ENCODE measurements around the gene PPP6R2. TPM values are rescaled to one million over a fixed set of nuclear protein-coding genes. Genes with fewer than 3 reads are reported as not detected.

The PPP6R2 gene
- polyA plus RNA-seq, 1 donor from 2014 or later, result 85.4 TPM

DNA sequence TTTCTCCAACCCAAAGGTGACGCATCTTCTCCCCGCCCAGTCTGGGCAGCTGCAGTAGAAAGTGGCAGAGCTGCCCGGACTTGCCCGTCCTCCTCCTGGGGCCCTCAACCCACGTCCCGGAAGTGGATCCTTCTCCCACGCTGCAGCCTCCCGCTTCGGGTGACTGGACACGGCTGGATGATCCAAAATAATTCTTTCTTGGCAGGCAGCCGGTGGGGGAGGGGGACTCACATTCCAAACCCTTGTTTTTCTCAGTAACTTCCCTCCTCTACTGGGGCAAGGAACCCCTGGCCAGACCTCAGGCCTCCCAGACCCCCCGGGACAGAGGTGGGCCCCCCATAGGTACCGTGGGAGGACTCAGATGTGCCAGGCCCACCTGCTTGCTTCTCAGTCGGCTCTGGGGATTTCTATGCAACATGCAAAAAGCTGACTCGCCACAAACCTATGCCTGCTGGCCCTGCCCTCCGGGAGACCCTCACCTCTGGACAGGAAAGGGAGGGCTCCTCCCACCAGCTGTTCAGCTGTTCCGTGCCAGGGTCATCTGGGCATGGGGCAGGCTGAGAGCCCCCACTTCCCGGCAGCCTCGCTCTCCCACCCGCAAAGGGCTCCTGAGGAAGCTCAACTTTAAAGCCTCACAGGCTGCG, 37.1 kb upstream of the PPP6R2 start:
- Histone ChIP-seq H4K20me1 (ENCODE audit: insufficient read depth) (peaks cover 6% of the 10 kb centered on the region), H3K4me3 (ENCODE audit: low read length) (peak overlapping the region; percentile 94), H2AFZ (ENCODE audit: low read depth, low read length) (no peak overlapping the region), H3K79me2 (replicated peaks; ENCODE audit: insufficient read depth, low read length) (peaks cover 52% of the 10 kb centered on the region), H3K9me2 (ENCODE audit: insufficient read depth, low read length) (no peaks in the 10 kb centered on the region), H3K4me2 (ENCODE audit: low read length) (peak overlapping the region; percentile 86), H3K27ac (ENCODE audit: low read length) (peak overlapping the region; percentile 71), H3F3A (ENCODE audit: insufficient read depth, low read length, poor library complexity, severe bottlenecking) (no peaks in the 10 kb centered on the region), H3K27me3 (ENCODE audit: insufficient read depth, low read depth, low read length) (no peaks in the 10 kb centered on the region), H3K9ac (ENCODE audit: low read length) (peak overlapping the region; percentile 94), H3K36me3 (ENCODE audit: insufficient read depth, low read length) (no peaks in the 10 kb centered on the region), H3K9me3 (ENCODE audit: low read length) (no peaks in the 10 kb centered on the region)
- TF ChIP-seq TAF1 (IDR thresholded peaks at IDR 0.05; ENCODE audit: low read depth) (no peak), POLR2AphosphoS5 (IDR thresholded peaks at IDR 0.05) (no peak), EZH2 (IDR thresholded peaks at IDR 0.05; ENCODE audit: borderline replicate concordance, insufficient read depth, low read length, poor library complexity, severe bottlenecking) (no peak)
- TF ChIP-seq, protein P1, sequence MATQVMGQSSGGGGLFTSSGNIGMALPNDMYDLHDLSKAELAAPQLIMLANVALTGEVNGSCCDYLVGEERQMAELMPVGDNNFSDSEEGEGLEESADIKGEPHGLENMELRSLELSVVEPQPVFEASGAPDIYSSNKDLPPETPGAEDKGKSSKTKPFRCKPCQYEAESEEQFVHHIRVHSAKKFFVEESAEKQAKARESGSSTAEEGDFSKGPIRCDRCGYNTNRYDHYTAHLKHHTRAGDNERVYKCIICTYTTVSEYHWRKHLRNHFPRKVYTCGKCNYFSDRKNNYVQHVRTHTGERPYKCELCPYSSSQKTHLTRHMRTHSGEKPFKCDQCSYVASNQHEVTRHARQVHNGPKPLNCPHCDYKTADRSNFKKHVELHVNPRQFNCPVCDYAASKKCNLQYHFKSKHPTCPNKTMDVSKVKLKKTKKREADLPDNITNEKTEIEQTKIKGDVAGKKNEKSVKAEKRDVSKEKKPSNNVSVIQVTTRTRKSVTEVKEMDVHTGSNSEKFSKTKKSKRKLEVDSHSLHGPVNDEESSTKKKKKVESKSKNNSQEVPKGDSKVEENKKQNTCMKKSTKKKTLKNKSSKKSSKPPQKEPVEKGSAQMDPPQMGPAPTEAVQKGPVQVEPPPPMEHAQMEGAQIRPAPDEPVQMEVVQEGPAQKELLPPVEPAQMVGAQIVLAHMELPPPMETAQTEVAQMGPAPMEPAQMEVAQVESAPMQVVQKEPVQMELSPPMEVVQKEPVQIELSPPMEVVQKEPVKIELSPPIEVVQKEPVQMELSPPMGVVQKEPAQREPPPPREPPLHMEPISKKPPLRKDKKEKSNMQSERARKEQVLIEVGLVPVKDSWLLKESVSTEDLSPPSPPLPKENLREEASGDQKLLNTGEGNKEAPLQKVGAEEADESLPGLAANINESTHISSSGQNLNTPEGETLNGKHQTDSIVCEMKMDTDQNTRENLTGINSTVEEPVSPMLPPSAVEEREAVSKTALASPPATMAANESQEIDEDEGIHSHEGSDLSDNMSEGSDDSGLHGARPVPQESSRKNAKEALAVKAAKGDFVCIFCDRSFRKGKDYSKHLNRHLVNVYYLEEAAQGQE (IDR thresholded peaks at IDR 0.05; ENCODE audit: borderline replicate concordance), result no peak

DNA sequence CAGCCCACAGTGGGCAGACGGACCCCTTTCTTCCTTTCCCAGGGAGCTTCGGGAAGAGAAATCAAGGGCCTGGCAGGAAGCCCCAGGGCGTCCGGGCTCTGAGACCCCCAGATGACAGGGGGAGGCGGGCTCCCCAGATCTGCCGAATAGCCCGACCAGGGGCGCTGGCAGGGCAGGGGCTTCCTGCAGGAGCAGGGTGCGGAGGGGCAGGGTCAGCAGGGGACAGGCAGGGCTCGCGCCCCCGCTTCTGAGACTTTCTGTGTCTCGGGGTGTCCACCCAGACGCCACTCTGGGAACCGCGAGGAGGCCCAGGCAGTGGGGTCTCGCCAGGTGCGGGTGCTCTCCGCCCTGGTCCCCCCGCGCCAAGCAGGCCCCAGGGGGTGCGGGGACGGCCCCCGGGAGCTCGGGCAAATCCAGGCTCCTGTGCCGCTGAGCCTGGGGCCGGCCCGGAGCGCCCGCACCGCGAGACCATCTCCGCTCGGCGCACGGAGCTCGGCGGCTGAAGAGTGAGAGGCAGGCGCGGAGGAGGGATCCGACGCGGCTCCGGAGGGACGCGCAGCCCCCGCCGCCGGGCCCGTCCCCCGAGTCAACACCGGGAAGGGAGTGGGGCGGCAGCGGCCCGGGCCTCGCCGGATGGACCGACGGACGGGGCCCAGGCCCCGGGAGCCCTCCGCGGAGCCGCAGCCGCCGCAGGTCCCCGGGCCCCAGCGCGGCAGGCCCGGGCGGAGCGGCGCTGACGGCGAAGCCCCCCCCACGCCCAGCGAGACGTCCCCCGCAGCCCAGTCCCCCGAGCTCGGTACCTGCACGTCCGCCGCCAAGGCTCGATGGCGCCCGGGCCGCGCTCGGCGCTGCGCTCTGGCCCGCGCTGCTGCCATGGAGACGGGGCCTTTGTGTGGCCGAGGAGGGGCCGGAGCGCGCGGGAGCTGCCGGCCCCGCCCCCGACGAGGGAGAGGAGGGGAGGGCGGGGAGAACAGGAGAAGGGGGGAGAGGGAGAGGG, 36.1 kb upstream of the PPP6R2 start, which contains the start of gene PLXNB2:
Gene PLXNB2, minus strand, starts transcription at position 894 of the 997 bp plus-strand sequence. CDS start 17,062 bp downstream, outside the sequence.
- Histone ChIP-seq H3K4me3 (ENCODE audit: low read length) (peak within 1 kb of the TSS; percentile 94), H3K9me2 (ENCODE audit: insufficient read depth, low read length) (no peaks in the 10 kb centered on the region), H3K9me3 (ENCODE audit: low read length) (no peaks in the 10 kb centered on the region), H3K36me3 (ENCODE audit: insufficient read depth, low read length) (no peaks in the 10 kb centered on the region), H3K79me2 (replicated peaks; ENCODE audit: insufficient read depth, low read length) (peaks cover 42% of the 10 kb centered on the region), H3K9ac (ENCODE audit: low read length) (peak within 1 kb of the TSS; percentile 94), H4K20me1 (ENCODE audit: insufficient read depth) (peaks cover 6% of the 10 kb centered on the region), H3K27ac (ENCODE audit: low read length) (peak within 1 kb of the TSS; percentile 71), H2AFZ (ENCODE audit: low read depth, low read length) (no peak within 1 kb of the TSS), H3K4me2 (ENCODE audit: low read length) (peak within 1 kb of the TSS; percentile 86), H3F3A (ENCODE audit: insufficient read depth, low read length, poor library complexity, severe bottlenecking) (no peaks in the 10 kb centered on the region), H3K27me3 (ENCODE audit: insufficient read depth, low read depth, low read length) (no peaks in the 10 kb centered on the region)
- TF ChIP-seq RAD21 (conservative IDR thresholded peaks at IDR 0.05) (no peak), EZH2 (IDR thresholded peaks at IDR 0.05; ENCODE audit: borderline replicate concordance, insufficient read depth, low read length, poor library complexity, severe bottlenecking) (no peak), POLR2AphosphoS5 (IDR thresholded peaks at IDR 0.05) (peak; percentile 72), SMC3 (conservative IDR thresholded peaks at IDR 0.05; ENCODE audit: poor library complexity) (peak; percentile 15), EP300 (conservative IDR thresholded peaks at IDR 0.05; ENCODE audit: poor library complexity, severe bottlenecking) (peak; percentile 20), MXI1 (conservative IDR thresholded peaks at IDR 0.05; ENCODE audit: poor library complexity, severe bottlenecking) (peak; percentile 28), TAF1 (IDR thresholded peaks at IDR 0.05; ENCODE audit: low read depth) (no peak)
- TF ChIP-seq, protein P2, sequence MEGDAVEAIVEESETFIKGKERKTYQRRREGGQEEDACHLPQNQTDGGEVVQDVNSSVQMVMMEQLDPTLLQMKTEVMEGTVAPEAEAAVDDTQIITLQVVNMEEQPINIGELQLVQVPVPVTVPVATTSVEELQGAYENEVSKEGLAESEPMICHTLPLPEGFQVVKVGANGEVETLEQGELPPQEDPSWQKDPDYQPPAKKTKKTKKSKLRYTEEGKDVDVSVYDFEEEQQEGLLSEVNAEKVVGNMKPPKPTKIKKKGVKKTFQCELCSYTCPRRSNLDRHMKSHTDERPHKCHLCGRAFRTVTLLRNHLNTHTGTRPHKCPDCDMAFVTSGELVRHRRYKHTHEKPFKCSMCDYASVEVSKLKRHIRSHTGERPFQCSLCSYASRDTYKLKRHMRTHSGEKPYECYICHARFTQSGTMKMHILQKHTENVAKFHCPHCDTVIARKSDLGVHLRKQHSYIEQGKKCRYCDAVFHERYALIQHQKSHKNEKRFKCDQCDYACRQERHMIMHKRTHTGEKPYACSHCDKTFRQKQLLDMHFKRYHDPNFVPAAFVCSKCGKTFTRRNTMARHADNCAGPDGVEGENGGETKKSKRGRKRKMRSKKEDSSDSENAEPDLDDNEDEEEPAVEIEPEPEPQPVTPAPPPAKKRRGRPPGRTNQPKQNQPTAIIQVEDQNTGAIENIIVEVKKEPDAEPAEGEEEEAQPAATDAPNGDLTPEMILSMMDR (IDR thresholded peaks at IDR 0.05; ENCODE audit: poor library complexity, severe bottlenecking), result no peak
- TF ChIP-seq, protein P1 (IDR thresholded peaks at IDR 0.05; ENCODE audit: borderline replicate concordance), result no peak

Data from neural cell (in vitro differentiated cells).